Epidermal melanocyte (primary cell): ENCODE measurements around the gene ARL6IP4.

Experiments used
- DNase-seq: peaks from one replicate; pipeline ENCODE4 v3.0.0; 2011; ENCODE audit warnings: low spot score; ENCODE audit not compliant: insufficient read length

Gene ARL6IP4

DNA sequence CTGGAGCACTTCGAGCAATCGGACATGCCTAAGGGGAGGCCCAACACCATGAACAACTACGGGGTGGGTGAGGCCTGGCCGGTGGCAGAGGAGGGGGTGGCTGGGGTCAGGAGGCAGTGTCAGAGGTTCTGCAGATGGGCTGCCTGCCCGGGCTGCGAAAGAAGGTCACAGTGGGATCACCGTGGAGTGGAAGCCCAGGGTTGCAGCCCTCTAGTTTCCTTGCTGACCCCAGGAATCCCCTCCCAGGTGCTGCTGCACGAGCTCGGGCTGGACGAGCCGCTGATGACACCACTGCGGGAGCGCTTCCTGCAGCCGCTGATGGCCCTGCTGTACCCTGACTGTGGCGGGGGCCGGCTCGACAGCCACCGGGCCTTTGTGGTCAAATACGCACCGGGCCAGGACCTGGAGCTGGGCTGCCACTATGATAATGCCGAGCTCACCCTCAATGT lies 1.9 kb upstream of the ARL6IP4 start:
- DNase-seq = no peak

DNA sequence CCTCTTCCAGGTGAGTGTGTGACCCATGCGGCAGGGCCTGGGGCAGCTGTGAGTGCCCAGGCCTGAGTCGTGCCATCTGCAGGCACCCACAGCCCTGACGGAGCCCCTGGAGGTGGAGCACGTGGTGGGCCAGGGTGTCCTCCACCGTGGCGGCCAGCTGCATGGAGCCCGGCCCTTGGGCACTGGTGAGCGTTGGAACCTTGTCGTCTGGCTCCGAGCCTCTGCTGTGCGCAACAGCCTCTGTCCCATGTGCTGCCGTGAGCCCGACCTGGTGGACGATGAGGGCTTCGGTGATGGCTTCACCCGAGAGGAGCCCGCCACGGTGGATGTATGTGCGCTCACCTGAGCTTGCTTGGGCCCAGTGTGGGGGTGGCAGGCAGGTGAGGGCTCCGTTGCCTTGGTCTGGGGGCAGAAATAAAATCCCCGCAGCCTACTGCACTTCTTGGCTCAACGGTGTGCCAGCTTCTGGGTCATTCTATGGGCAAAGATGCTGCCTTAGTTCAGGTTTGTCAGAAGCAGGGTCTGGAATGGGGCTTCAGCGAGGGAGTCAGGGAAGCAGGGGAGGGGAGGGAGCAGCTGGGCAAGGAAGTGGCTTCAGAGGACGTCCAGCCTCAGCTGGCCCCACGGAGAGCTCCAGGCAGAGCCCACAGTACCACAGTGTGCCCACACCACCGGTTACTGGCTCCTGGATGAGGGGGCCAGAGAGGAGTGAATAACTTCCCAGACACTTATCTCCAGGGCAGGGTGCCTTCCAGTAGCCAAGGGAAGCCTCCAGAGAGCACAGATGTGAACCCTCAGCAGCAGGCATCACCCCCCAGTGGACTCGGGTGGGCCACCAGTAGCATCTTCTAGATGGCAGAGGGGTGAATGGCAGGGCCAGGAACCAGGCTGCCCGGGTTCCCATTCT lies 1.2 kb upstream of the ARL6IP4 start:
- DNase-seq = no peak

DNA sequence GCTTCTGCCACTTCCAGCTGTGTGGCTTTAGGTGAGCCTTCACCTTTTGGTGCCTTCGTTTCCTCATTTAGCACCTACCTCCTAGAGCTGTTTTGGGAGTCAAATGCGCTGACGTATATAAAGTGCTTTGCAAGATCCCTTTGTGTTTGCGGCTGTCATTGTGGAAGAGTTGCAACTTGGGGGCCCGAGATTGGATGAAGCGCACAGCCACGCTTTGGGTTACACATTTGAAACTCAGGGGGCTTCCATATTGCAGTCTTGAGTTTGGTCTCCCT lies 636 bp upstream of the ARL6IP4 start:
- DNase-seq = no peak

DNA sequence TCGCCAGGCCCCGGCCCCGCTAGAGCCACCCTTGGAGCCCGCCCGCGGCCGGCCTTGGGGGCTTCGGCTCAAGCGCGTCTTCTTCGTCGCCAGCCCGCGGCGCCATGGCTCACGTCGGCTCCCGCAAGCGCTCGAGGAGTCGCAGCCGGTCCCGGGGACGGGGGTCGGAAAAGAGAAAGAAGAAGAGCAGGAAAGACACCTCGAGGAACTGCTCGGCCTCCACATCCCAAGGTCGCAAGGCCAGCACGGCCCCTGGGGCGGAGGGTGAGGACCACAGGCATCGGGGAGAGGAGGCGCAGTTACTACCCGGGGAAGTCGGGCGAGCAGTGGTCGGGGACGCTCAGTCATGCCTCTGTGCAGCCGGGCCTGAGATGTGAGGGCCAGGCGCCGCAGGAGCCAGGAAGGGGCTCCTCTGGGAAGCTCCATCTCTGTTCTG lies 573 bp downstream of the ARL6IP4 start:
- no peak for DNase-seq

DNA sequence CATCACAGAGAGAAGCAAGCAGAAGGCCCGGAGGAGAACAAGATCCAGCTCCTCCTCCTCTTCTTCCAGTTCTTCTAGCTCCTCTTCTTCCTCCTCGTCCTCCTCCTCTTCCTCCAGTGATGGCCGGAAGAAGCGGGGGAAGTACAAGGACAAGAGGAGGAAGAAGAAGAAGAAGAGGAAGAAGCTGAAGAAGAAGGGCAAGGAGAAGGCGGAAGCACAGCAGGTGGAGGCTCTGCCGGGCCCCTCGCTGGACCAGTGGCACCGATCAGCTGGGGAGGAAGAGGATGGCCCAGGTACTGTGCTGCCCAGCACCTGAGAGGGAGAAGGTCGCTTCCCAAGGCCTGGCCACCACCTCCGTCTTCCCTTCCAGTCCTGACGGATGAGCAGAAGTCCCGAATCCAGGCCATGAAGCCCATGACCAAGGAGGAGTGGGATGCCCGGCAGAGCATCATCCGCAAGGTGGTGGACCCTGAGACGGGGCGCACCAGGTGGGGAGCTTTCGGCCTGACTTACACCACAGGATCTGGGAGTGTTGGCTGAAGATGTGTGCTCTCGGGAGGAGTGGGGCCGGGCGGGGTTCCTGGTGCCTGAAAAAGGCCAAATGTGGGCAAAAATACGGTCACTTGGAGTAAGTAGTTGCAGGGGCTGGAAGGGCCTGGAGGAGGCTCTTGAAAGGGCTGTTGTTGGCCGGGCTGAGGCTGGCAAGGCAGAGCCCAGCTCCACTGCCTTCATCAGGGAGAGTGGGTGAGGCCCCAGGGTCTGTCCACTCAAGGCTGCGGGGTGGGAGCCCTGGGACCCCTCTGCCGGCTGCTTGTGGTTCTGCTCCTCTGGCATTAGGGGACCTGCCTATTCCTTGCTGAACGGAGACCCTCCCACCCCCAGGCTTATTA lies 1.4 kb downstream of the ARL6IP4 start:
- DNase-seq = no peak

DNA sequence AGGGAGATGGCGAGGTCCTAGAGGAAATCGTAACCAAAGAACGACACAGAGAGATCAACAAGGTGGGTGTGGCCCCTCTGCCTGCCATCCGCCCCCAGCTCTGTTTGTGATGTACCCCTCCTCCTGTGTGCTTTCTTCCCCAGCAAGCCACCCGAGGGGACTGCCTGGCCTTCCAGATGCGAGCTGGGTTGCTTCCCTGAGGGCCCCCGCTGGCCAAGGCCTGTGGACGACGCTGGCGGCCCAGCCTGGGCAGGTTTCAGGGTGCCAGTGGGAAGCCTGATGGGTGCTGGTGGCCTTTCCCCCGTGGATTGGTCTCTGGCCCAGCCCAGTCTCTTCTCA lies 2.0 kb downstream of the ARL6IP4 start:
- no peak for DNase-seq

DNA sequence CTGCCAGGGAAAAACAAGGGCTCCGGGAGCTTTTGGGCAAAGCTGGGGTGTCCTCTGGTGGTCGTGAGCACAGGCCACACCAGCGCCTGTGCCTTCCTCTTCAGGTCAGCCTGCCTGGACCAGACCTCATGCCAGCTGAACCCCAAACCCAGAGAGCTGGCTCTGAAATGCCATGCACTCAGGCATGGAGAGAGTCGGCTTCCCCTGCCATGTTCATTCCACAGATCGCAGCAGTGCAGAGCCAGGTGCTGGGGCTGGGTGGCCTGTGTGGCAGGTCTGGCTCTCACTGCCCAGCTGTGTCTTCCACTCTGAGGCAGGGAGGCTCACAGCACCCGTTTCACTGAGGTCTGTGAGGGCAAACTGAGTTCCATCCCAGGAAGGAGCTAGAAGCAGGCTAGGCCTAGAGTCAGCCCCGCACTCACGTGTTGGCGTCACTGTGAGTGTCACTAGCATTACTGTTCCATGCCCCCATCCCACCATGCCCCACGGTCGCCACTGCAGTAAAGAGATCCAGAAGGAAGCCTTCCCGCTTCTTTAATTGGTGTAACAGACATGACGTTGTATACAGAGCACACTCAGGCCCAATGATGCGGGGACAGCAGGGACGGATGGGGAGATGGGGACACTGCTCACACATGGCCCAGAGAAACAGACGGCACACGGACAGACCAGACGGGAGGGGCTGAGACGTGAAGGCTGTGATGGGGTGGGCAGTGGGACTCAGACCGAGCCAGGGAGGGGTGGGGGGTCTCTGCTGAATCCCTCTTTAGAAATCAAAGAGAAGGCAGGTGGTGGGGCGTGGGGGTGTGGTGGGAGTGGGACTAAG lies 2.7 kb downstream of the ARL6IP4 start:
- DNase-seq = no peak

DNA sequence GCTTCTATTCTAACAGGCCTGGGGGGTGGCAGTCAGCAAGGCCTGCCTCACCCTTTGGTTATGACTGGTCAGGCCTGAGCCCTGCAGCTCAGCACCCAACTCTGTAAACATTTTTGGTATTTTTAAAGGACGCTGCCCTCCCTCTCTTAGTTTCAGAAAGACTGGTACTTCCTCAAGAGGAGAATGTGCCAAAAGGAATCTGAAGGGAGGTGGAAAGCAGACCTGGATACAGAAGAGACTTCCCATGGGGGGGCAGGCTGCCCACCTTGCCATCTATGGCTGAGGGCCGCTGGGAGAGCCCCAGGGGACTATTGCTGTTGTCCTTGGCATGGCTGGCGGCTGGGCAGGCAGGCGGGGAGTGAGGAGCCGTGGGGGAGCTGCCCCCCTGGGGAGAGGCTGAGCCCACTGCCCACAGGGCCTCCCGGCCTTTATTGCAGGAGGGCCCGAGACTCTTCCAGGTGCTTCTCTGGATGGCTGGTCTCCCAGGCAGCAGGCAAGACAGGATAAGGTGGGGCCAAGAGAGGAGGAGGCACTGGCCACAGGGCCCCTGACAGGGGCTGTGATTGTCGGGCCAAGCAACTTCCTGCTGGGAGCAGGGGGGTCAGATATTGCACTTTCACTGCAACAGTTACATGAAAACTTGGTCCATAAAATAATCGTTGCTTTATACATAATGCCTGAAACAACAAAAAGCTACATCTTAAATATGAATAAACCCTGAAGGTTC lies 3.5 kb downstream of the ARL6IP4 start:
- DNase-seq = no peak

DNA sequence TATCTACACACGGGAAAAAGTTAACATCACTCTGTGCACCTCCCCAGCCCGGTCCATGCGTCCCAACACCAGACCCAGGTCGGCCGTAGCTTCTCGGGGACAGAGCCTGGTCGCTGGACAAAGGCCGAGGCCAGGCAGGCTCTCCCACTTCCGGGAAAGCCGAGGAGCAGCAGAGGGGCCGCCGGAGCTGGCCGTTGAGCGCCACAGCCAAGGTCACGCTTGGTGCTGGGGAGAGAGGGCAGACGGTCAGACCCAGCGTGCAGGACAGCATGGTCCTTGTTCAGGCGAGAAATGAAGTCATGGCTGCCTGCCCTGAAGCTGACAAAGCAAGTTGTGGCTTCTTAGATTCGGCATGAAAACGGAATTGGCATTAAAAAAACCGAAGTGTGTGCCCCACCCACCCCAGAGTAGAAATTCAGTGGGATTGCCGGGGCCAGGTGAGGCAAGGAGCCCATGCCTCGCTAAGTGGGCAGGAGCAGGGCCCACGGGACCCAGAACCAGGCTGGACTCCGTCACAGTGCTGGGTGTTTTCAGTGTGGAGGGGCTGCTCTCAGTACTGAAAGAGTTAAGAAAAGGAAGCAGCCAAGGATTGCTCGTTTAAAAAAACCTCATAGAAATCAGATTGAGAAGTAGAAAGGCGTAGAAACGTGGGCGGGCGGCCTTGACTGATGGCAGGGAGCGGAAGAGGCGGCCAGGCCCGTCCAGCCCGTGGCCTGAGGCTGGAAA lies 4.3 kb downstream of the ARL6IP4 start:
- DNase-seq = no peak

DNA sequence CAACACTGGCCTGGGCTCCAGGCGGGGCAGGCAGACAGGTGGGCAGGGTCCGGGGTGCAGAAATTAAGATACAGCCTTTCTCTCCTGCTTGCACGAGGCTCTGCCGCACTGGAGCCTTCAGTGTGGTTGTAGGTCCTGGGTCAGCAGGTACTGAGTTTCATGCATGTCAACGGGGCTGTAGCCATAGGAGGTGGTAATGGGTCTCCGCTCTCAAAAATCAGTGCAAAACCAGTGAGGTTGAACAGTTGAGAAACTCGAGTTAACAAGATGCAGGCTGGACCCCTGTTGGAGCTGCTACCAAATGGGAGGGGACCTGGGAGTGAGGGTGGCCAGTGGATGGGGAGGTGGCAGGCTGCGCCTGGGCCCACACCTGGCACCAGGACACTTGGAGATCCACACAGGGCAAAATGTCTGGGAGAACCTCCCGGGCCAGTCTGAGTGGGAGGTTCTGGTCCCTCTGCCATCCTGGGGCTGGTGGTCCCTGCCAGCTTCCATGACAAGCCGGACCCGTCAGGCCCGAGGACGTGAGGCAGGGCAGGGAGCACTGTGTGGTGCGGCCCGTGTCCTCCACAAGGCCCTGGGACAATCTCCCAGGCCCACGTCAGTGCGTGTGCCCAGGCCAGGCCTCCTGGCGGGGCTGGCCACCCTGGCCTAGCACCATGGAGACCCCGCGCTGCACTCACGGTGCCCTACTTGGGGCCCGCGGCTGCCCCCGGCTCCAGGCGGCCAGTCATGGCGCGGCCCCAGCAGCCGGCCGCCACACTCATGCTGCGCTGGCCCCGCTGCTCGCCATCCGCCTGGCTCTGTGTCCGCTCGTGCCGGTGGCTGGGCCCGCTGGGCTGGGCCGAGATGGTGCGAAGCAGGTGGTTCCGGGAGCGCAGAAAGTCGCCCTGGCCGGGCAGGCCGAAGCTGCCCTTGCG lies 5.1 kb downstream of the ARL6IP4 start:
- no peak for DNase-seq

DNA sequence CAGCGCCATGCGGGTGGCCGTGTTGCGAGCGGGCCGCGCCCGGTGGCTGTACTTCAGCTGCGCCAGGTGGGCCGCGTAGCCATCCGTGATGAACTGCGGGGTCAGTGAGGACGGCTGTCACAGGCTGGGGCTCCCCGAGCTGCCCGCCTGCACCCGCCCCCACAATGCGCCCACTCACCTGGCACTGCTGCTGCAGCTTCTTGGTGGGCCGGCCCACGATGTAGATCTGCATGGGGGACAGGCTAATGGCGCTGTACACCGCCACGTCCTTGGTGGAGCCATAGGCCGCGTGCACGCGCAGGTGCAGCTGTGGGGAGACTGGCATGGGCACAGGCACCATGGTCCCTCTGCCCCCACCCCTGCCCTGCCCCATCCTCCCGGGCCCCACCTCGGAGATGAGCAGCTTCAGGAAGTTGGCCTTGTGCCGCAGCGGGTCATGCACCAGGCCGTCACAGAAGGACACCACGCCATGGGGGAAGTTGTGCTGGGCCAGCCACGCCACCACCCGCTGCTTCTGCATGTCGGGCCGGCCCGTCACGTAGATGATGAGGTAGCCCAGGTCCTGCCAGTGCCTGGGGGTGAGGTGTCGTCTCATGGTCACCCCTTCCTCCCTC lies 5.9 kb downstream of the ARL6IP4 start:
- DNase-seq = no peak

DNA sequence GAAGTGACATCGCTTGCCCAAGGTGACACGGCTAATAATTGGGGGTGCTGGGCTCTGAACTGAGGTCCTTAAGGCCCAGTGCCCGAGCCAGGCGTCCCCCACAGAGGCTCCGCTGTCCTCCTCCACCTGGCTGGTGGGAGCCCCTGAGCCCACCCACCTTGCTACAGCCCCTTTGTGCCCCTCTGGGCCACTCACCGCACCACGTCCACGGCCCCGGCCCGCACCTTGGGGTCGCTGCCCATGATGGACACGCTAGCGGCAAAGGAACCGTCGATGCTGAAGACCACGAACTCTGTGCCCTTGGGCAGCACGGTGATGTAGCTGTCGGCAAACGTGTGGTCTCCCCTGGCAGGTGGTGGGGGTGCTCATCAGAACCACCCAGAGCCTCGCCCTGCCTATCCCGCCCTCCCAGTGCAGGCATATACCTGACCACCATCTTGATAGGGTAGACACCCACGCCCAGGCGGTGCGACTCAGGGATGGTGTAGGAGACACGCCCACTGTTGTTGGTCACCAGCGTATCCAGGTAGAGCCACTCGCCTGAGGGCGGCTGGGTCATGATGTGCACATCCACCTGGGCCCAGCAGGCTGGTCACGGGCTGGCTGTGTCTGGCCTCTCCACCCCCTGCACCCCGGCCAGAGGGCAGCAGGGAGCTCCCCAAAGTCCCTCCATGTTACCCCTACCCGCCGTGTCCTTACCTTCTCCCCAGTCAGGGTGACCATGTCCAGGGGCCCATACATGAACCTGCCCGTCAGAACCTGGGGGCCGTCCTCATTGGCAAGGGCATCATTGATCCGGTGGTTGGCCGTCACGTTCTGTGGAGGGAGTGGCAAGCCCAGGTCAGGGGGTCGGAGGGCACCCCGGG lies 6.8 kb downstream of the ARL6IP4 start:
- no peak for DNase-seq

DNA sequence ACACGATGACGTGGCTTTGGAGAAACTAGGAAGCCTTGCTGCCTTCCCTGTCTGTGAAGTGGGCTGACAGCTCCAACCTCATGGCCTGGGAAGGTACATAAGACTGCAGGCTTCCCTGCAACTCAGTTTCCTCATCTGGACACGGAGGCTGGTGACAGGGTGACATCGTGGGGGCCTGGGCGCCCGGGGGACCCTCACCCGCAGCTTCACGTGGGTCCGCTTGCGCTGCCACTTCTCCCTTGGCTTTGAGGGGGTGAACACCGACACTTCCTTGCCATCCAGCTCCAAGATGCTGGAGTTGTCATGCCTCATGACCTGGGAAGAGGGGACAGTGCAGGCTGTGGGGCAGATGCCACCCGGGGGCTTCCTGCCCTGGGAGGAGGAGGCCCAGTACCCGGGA lies 7.6 kb downstream of the ARL6IP4 start:
- DNase-seq = no peak

DNA sequence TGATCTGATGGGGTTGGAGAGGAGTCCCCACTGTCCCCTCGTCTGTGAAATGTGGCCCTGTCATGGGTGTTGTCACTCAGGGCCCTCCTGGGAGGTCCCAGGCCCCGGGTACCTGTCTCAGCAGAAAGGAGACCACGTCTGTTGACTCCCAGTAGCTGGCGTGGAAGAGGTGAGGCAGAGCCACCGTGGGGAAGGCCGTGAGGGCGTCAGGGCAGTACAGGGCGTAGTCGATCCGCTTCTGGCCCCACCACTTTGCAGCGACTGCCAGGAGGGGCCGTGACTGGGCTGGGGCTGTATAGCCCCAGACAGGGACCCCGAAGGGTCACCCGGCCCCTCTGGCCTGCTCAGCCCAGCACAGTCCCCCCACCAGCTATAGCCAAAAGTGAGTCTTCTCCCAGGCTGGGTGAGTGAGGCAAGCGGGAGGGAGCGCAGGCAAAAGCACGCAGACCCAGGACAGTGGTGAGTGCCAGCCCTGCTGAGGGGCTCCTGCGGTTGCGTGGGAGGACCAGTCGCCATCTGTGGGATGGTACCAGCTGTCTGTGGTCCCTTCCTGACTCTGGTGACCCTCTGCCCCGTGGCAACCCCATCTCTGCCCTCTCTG lies 8.2 kb downstream of the ARL6IP4 start:
- no peak for DNase-seq

DNA sequence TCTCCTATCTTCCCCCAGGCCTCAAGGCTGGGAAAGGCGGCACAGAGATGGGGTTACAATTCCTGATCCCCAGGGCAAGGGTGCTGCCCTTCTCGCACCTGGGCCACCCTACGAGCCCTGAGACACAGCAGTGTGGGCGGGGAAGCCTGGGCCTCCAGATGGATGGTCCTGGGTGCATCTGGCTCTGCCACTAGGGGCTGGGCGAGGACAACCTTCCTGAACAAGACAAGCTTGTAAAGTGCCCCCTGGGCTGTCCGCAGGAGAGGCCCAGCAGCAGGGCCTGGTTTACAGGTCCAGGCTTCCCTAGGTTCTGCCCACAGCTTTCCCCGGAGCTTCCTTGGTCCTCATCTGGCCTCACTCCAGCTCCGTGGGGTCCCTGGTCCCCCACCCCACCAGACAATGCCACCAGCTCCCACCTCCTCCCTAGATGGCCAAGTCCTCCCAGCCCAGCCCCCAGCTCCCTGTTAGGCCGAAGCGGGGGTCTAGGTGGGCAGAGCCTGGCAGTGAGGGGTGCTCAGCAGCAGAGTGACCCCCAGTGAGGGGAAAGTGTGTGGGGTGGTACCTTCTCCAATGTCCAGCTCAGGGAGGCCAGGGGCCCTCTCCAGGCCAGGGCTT lies 8.9 kb downstream of the ARL6IP4 start:
- DNase-seq = no peak

DNA sequence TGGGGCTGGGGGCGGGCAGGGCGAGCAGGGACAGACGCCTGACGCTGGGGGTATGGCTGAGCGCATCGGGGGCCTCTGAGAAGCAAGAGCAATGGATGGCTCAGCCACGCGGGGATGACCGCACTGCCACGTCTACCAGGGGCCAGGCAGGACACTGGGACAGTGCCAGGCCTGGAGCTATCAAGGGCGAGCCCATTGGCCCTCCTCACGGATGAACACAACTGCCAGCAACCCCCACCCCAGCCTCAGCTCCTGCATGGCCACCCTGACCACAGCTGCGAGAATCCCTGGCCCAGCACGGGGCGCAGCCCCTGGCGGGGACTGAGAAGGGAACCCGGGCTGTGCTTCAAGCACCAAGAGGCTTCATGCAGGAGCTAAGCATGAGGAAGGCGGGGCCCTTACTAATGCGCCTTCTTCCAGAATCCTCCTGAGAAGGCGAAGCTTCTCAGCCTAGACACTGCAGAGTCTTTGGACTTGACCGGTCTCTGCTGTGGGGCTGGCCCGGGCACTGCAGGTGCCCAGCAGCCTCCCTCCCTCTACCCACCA lies 9.5 kb downstream of the ARL6IP4 start:
- no peak for DNase-seq

DNA sequence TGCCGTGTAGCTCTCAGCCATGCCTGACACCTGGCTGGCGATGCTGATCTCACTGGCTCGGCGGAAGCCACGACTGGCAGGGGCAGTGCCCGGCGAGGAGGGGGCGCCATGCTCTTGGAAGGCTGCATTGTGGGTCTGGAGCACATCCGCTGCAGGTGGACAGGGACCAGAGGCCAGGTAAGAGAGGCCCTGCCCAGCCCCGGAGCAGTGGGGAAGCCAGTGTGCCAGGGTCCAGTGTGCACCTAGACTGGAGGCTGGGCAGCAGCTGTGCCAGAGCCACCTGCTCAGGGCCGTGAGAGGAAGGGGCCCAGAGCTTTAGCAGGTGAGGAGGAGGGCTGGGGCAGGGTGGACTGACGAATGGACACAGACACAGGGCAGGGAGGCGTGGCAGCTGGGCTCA lies 10.1 kb downstream of the ARL6IP4 start:
- DNase-seq = no peak
